ENCODE data around the gene MRPS12. TPM values are rescaled to one million over a fixed set of nuclear protein-coding genes. Genes with fewer than 3 reads are reported as not detected.

MRPS12 gene
- total RNA-seq, 1 donor from 2014 or later: 67.6 TPM

DNA sequence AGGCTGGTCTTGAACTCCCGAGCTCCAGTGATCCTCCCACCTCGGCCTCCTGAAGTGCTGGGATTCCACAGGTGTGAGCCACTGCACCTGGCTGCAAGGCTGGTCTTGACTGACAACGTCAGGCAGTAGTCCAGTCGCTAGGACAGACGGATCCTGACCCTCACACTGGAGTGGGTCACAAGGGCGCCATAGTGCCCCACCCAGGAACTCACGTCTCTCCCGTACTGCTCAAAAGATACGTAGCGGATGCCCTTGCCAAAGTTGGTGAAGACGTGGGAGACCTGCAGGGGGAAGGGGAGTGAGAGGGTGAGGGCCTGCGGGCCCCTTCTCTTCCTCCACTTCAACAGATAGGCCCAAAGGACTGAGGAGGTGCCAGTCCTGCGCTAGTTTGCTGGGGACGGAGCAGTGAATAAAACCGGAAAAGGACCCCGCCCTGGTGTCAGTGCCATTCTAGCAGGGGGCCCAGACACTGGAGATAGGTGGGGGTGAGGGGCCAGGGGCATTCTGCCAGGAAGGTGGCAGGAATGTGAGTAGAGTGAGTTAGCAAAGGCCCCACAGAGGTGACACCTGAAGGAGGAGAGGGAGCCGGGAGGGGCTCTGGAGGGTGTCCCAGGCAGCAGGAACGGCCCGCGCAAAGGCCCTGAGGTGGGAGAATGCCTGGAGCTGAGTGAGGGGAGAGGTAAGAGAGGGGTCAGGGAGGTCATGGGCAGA lies 11.9 kb downstream of the MRPS12 start:
- Histone ChIP-seq H3K9me3 (replicated peaks) (no peaks in the 10 kb centered on the region), H3K4me1 (no peaks in the 10 kb centered on the region), H3K4me3 (no peak overlapping the region), H3K36me3 (peaks cover 4% of the 10 kb centered on the region), H3K27me3 (ENCODE audit: low read depth) (no peaks in the 10 kb centered on the region), H3K27ac (replicated peaks) (no peak overlapping the region)
- intact Hi-C loops (cut with micrococcal nuclease): no loop called here
- TF ChIP-seq, protein P1, sequence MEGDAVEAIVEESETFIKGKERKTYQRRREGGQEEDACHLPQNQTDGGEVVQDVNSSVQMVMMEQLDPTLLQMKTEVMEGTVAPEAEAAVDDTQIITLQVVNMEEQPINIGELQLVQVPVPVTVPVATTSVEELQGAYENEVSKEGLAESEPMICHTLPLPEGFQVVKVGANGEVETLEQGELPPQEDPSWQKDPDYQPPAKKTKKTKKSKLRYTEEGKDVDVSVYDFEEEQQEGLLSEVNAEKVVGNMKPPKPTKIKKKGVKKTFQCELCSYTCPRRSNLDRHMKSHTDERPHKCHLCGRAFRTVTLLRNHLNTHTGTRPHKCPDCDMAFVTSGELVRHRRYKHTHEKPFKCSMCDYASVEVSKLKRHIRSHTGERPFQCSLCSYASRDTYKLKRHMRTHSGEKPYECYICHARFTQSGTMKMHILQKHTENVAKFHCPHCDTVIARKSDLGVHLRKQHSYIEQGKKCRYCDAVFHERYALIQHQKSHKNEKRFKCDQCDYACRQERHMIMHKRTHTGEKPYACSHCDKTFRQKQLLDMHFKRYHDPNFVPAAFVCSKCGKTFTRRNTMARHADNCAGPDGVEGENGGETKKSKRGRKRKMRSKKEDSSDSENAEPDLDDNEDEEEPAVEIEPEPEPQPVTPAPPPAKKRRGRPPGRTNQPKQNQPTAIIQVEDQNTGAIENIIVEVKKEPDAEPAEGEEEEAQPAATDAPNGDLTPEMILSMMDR (IDR thresholded peaks at IDR 0.05; ENCODE audit: borderline replicate concordance): no peak
- no peak for DNase-seq

DNA sequence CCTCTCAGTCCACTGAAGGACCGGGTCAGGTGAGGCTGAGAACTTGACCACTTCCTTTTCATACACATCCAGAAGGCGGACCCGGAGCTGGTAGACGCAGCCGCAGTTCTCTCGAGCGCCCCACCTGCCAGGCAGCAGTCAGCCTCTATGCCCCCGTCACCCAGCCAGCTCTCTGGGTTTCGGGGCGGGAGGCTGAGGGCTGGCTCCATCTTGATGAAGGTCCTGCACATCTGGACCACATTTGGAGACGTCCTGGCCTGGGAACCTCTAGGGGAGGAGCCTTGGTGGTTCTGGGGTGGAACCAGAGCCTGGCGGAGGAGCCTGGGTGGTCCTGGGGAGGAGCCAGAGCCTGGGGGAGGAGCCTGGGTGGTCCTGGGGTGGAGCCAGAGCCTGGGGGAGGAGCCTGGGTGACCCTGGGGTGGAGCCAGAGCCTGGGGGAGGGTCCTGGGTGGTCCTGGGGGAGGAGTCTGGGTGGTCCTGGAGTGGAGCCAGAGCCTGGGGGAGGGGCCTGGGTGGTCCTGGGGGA lies 14.3 kb downstream of the MRPS12 start:
- Histone ChIP-seq H3K9me3 (replicated peaks) (no peaks in the 10 kb centered on the region), H3K4me1 (peaks cover 6% of the 10 kb centered on the region), H3K36me3 (peaks cover 4% of the 10 kb centered on the region), H3K4me3 (no peak overlapping the region), H3K27ac (replicated peaks) (no peak overlapping the region), H3K27me3 (ENCODE audit: low read depth) (peaks cover 7% of the 10 kb centered on the region)
- TF ChIP-seq, protein P1 (IDR thresholded peaks at IDR 0.05; ENCODE audit: borderline replicate concordance): no peak
- DNase-seq: no peak
- intact Hi-C loops (cut with micrococcal nuclease): no loop called here

DNA sequence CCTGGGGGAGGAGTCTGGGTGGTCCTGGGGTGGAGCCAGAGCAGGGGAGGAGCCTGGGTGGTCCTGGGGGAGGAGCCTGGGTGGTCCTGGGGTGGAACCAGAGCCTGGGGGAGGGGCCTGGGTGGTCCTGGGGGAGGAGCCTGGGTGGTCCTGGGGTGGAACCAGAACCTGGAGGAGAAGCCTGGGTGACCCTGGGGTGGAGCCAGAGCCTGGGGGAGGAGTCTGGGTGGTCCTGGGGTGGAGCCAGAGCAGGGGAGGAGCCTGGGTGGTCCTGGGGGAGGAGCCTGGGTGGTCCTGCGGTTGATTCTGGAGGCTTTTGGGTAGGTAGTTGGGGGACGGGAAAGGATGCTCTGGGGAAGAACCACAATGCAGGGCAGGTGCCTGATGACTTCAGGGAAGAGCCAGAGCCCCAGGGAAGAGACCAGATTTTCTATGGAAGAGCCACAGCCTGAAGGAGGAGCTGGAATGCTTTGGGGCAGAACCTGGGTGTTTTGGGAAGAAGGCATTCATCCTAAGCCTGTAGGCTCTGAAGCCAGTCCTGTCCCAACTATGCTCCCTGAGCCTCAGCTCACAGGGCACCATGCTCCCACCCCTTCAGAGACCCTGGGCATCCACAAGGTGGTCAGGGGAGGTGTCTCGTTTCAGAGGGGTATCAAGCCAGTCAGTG lies 15.0 kb downstream of the MRPS12 start:
- no peaks in the 10 kb centered on the region for H3K9me3 ChIP-seq (replicated peaks)
- H3K4me3 ChIP-seq: no peak overlapping the region
- peaks cover 4% of the 10 kb centered on the region for H3K36me3 ChIP-seq
- DNase-seq: no peak
- TF ChIP-seq, protein P1 (IDR thresholded peaks at IDR 0.05; ENCODE audit: borderline replicate concordance): no peak
- H3K4me1 ChIP-seq: peaks cover 12% of the 10 kb centered on the region
- no peak overlapping the region for H3K27ac ChIP-seq (replicated peaks)
- peaks cover 13% of the 10 kb centered on the region for H3K27me3 ChIP-seq (ENCODE audit: low read depth)
- intact Hi-C loops (cut with micrococcal nuclease): no loop called here

DNA sequence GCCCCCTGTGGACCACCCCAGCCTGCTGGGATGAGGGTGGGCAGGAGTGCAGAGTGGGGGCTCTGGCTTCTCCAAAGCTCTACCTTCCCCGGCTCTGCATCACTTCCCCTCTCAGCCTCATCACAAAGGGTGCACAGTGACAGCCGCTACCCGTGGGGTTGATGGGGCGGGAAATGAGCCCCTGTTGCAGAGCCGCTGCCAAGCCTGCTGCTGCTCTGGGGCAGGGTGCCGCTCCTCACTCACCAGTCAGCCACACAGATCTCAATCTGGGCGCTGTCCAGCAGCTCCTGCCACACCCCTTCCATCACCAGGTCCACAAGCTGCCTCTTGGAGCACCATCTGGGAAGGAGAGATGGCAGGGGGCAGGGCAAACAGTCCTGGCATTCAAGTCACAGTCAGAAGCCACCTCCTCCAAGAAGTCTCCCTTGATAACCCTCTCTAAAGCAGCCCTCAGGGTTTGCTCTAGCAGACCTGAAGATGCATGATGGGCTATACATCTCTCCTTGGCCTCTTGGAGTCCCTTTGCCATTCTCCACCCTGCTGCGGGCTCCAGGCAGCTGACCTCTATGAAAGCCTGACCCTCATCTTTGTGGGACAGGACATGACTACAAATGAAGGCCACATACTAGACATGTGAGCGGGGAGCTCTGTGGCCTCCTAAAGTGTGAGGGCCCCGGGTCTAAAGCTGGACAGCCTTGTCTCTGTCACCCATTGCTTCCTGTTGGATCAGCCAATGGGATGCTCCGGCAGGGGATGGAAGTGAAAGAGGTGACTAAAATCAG lies 15.7 kb downstream of the MRPS12 start:
- DNase-seq: no peak
- intact Hi-C loops (cut with micrococcal nuclease): no loop called here
- Histone ChIP-seq H3K4me3 (no peak overlapping the region), H3K36me3 (peaks cover 4% of the 10 kb centered on the region), H3K27me3 (ENCODE audit: low read depth) (peaks cover 13% of the 10 kb centered on the region), H3K9me3 (replicated peaks) (no peaks in the 10 kb centered on the region), H3K4me1 (peaks cover 12% of the 10 kb centered on the region), H3K27ac (replicated peaks) (no peak overlapping the region)
- TF ChIP-seq, protein P1 (IDR thresholded peaks at IDR 0.05; ENCODE audit: borderline replicate concordance): no peak

DNA sequence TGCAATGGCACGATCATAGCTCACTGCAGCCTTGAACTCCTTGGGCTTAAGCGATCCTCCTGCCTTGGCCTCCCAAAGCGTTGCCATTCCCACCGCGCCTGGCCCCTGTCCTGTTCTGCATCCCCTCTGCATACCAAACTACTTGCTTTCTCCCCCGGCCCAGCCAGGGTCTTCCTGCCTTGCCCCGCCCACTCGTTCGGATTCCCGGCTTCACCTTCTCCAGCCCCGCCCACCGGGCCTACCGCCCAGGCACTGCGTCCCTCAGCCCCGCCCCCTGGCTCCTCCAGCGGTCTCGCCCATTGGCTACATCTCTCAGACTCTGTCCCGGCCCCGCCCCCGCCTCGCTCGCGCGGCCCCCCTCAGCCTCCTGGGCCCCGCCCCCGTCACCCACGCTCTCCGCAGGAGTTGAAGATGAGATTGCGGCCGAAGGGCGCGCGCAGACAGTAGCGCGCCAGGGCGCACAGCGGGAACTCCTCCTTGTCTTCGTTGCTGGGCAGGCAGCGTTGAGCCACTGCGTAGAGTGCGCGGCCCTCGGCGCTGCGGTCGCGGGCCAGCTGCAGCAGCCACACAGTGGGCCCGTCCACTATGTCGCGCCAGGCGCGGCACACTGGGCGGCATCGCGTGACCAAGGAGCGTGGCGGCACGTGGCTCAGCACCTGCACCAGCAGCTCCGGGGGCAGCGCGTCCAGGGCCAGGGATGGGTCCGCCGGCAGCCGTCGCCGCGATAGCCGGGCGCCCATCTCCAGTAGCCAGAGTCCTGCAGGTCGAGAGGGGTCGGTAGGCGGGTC lies 19.0 kb downstream of the MRPS12 start:
- H3K36me3 ChIP-seq: peaks cover 1% of the 10 kb centered on the region
- H3K4me1 ChIP-seq: peaks cover 12% of the 10 kb centered on the region
- peaks cover 17% of the 10 kb centered on the region for H3K27me3 ChIP-seq (ENCODE audit: low read depth)
- intact Hi-C loops (cut with micrococcal nuclease): no loop called here
- no peaks in the 10 kb centered on the region for H3K9me3 ChIP-seq (replicated peaks)
- peak overlapping the region; percentile 64 for H3K4me3 ChIP-seq
- peak; percentile 87 for DNase-seq
- no peak overlapping the region for H3K27ac ChIP-seq (replicated peaks)
- TF ChIP-seq, protein P1 (IDR thresholded peaks at IDR 0.05; ENCODE audit: borderline replicate concordance): no peak
